CD4-positive, CD25-positive, alpha-beta regulatory T cell (primary cell): ENCODE measurements around the gene ANKRD24. TPM values are rescaled to one million over a fixed set of nuclear protein-coding genes. Genes with fewer than 3 reads are reported as not detected.
"Not testable (repeated sequence)": the region's sequence is repeated elsewhere in the genome, so short reads cannot be mapped to it uniquely, and the experiment has no call there.

Source experiments
- ATAC-seq, 2 donors: fragments of 150-1000 bp; cut with Tn5 transposase; one replicate each; pipeline ENCODE4 v1.10.0; 2021; ENCODE audit warnings: low read depth in 2 of 2, moderate number of reproducible peaks in 2 of 2, moderate library complexity in 1 of 2
- DNase-seq, 3 donors: peaks; one replicate each; pipeline versions ENCODE4 v3.0.0 to v3.0.0-alpha.2; 2012 to 2022; ENCODE audit warnings: mixed read lengths in 1 of 3
- H3K27ac ChIP-seq: one replicate; pipeline ENCODE4 v1.7.0; 2013; ENCODE audit warnings: mild to moderate bottlenecking, low read length; ENCODE audit not compliant: insufficient read depth, poor library complexity, severe bottlenecking
- H3K27me3 ChIP-seq: one replicate; pipeline ENCODE4 v1.7.0; 2013; ENCODE audit warnings: low read length; ENCODE audit not compliant: control insufficient read depth, insufficient read depth
- H3K36me3 ChIP-seq: one replicate; pipeline ENCODE4 v1.7.0; 2013; ENCODE audit warnings: mild to moderate bottlenecking, low read length, moderate library complexity; ENCODE audit not compliant: control insufficient read depth, insufficient read depth
- H3K4me1 ChIP-seq: 2 replicates; pipeline ENCODE4 v1.7.0; 2013; ENCODE audit warnings: mild to moderate bottlenecking, low read length; ENCODE audit not compliant: insufficient read depth, control insufficient read depth, poor library complexity, severe bottlenecking
- H3K4me3 ChIP-seq: one replicate; pipeline ENCODE4 v1.7.0; 2013; ENCODE audit warnings: low read depth, mild to moderate bottlenecking, low read length, moderate library complexity
- H3K9me3 ChIP-seq, 2 experiments: 1 replicate in 1 of 2; 2 replicates in 1 of 2; pipeline ENCODE4 v1.7.0; 2013; ENCODE audit warnings: low read length in 2 of 2, mild to moderate bottlenecking in 1 of 2, moderate library complexity in 1 of 2; ENCODE audit not compliant: control insufficient read depth in 2 of 2
- H3K27ac Mint-ChIP-seq, 3 donors: one replicate each; pipeline ENCODE4 v1.8.0; 2020 to 2022; ENCODE audit warnings: mild to moderate bottlenecking in 3 of 3, mixed read lengths in 3 of 3, moderate library complexity in 2 of 3
- H3K27me3 Mint-ChIP-seq: one replicate; pipeline ENCODE4 v1.8.0; 2022; ENCODE audit warnings: mild to moderate bottlenecking, mixed read lengths
- H3K36me3 Mint-ChIP-seq: one replicate; pipeline ENCODE4 v1.8.0; 2020; ENCODE audit warnings: mixed read lengths
- H3K4me1 Mint-ChIP-seq, 4 donors: one replicate each; pipeline ENCODE4 v1.8.0; 2020 to 2022; ENCODE audit warnings: mixed read lengths in 4 of 4, mild to moderate bottlenecking in 1 of 4
- H3K4me3 Mint-ChIP-seq, 4 donors: one replicate each; pipeline ENCODE4 v1.8.0; 2020 to 2022; ENCODE audit warnings: mild to moderate bottlenecking in 4 of 4, mixed read lengths in 4 of 4, moderate library complexity in 3 of 4
- H3K9me3 Mint-ChIP-seq, 7 donors: one replicate each; pipeline ENCODE4 v1.8.0; 2020 to 2022; ENCODE audit warnings: mixed read lengths in 7 of 7, mild to moderate bottlenecking in 3 of 7, moderate library complexity in 2 of 7
- polyA plus RNA-seq, 4 donors: library from polyadenylated mRNA; unstranded; fragments of 300-500 nt; fragmentation: Illumina TruSeq; gene quantifications; one replicate each; pipeline ENCODE4 v1.2.3, GENCODE V29; 2021
- total RNA-seq: library from RNA; stranded (reverse); gene quantifications from one replicate; pipeline ENCODE4 v1.2.3, GENCODE V29; 2022

ANKRD24 gene
- total and polyA plus RNA-seq, 5 donors from 2014 or later, result 0.12 to 1.5 (median 0.40) TPM; not detected in 1

DNA sequence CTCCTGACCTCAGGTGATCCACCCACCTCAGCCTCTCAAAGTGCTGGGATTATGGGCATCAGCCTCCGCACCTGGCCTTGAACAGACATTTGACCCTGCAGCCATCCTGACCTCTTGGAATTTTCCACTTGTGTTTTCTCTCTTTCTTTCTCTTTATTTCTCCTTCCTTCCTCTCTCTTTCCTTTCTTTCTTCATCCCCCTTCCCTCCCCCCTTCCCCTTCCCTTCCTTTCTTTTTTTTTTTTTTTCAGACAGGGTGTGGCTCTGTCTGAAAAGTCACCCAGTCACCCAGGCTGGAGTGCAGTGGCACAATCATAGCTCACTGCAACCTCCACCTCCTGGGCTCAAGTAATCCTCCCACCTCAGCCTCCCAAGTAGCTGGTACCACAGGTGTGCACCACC is 36.0 kb downstream of the ANKRD24 start:
- not testable (repeated sequence) for H3K27me3 ChIP-seq, H3K36me3 Mint-ChIP-seq, H3K36me3 ChIP-seq, H3K4me1 ChIP-seq, H3K27ac ChIP-seq, H3K27ac Mint-ChIP-seq, H3K9me3 Mint-ChIP-seq, DNase-seq, ATAC-seq, H3K4me3 ChIP-seq, H3K9me3 ChIP-seq, H3K27me3 Mint-ChIP-seq
- Mint-ChIP-seq H3K4me1 (peaks cover 0 to 12% (median 7%) of the 10 kb centered on the region in 4 donors), H3K4me3 (peak overlapping the region in 1 of 4 donors; percentile 61)

DNA sequence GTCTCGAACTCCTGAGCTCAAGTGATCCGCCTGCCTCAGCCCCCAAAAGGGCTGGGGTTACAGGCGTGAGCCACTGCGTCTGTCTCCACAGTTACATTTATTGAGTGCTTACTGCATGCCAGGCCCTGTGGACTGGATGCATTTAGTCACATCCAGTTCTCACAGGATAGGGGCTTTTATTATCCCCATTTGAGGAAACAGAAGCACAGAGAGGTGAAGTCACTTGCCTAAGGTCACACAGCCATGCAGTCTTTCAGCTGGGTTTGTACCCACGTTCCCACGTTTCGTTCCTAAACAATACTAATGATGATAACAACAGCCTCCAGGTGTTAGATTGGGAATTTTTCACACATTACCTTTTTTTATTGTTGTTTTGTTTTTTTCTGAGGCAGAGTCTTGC is 37.7 kb downstream of the ANKRD24 start:
- no peaks in the 10 kb centered on the region for H3K4me1 ChIP-seq
- no peak overlapping the region for H3K27ac ChIP-seq
- H3K9me3 ChIP-seq, result no peaks in the 10 kb centered on the region
- H3K36me3 Mint-ChIP-seq, result no peaks in the 10 kb centered on the region
- H3K9me3 Mint-ChIP-seq, result no peaks in the 10 kb centered on the region
- H3K4me3 ChIP-seq, result no peak overlapping the region
- H3K4me3 Mint-ChIP-seq, result no peak overlapping the region
- ATAC-seq (no peak), DNase-seq (no peak)
- H3K27me3 ChIP-seq, result no peaks in the 10 kb centered on the region
- no peaks in the 10 kb centered on the region for H3K4me1 Mint-ChIP-seq
- H3K36me3 ChIP-seq, result no peaks in the 10 kb centered on the region
- H3K27ac Mint-ChIP-seq, result no peak overlapping the region
- no peaks in the 10 kb centered on the region for H3K27me3 Mint-ChIP-seq

DNA sequence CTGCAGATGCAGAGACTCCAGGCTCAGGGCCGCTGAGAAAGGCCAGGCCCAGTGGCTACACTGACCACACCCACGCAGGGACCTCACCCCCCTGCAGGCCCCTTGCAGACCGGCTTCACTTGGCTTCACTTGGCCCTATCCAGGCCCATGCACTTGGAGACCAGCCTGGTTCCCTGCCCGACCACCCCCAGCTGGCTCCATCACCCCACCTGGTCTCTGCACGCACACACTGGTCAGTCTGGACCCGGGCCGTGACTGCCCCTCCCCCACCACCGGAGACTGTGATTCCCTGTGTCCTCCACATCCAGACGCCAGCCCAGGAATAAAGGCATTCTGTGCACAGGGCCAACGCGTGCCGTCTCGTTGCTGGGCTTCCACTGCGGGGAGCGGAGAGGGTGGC is 42.0 kb downstream of the ANKRD24 start:
- ATAC-seq, result no peak
- H3K27me3 Mint-ChIP-seq, result no peaks in the 10 kb centered on the region
- H3K27ac Mint-ChIP-seq, result no peak overlapping the region
- peaks cover 0 to under 1% (median 0%) of the 10 kb centered on the region in 4 donors for H3K4me1 Mint-ChIP-seq
- no peak overlapping the region for H3K4me3 Mint-ChIP-seq
- Histone ChIP-seq H3K27ac (no peak overlapping the region), H3K4me3 (no peak overlapping the region), H3K9me3 (no peaks in the 10 kb centered on the region), H3K27me3 (no peaks in the 10 kb centered on the region), H3K4me1 (peaks cover 6% of the 10 kb centered on the region), H3K36me3 (no peaks in the 10 kb centered on the region)
- DNase-seq, result no peak
- H3K9me3 Mint-ChIP-seq, result no peaks in the 10 kb centered on the region
- no peaks in the 10 kb centered on the region for H3K36me3 Mint-ChIP-seq

DNA sequence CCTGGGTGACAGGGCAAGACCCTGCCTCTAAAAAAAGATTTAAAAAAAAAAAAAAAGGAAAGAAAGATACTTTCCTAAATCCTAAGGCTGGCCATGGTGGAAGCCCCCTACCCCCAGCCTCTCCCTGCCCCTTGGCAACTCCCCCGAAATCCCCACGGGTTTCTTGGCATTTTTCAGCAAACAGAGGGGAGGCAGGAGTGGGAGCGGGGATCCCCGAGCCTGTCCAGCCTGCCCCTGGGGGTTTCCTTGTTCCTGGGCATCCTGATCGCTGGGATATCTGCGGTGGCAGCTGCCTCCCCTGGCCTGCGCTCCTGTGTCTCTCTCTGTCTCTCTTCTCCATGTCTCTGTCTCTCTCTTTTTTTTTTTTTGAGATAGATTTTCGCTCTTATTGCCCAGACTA is 43.4 kb downstream of the ANKRD24 start:
- no peak for ATAC-seq
- H3K9me3 Mint-ChIP-seq, result no peaks in the 10 kb centered on the region
- Histone ChIP-seq H3K4me1 (peaks cover 8% of the 10 kb centered on the region), H3K4me3 (no peak overlapping the region), H3K27ac (no peak overlapping the region), H3K9me3 (no peaks in the 10 kb centered on the region), H3K27me3 (no peaks in the 10 kb centered on the region), H3K36me3 (no peaks in the 10 kb centered on the region)
- H3K27ac Mint-ChIP-seq, result no peak overlapping the region
- H3K27me3 Mint-ChIP-seq, result no peaks in the 10 kb centered on the region
- no peak for DNase-seq
- H3K36me3 Mint-ChIP-seq, result no peaks in the 10 kb centered on the region
- H3K4me3 Mint-ChIP-seq, result no peak overlapping the region
- peaks cover 0 to 2% (median 0%) of the 10 kb centered on the region in 4 donors for H3K4me1 Mint-ChIP-seq

DNA sequence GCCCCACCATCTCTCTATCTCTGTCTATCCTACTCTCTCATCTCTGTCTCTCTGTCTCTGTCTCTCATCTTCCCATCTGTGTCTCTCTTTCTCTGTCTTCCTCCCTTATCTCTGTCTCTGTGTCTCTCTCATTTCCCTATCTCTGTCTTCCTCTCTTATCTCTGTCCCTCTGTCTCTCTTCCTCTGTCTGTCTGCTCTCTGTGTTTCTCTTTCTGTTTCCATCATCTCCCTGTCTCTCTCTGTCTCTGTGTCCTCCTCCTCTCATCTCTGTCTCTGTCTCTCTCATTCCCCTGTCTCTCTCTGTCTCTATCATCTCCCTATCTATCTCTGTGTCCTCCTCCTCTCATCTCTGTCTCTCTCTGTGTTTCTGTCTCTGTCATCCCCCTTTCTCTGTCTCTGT is 45.3 kb downstream of the ANKRD24 start:
- H3K9me3 ChIP-seq, result no peaks in the 10 kb centered on the region
- Mint-ChIP-seq H3K4me3 (no peak overlapping the region), H3K27ac (no peak overlapping the region), H3K27me3 (no peaks in the 10 kb centered on the region), H3K9me3 (no peaks in the 10 kb centered on the region), H3K36me3 (no peaks in the 10 kb centered on the region), H3K4me1 (peaks cover 0 to 2% (median 0%) of the 10 kb centered on the region in 4 donors)
- no peak for DNase-seq
- peaks cover 8% of the 10 kb centered on the region for H3K4me1 ChIP-seq
- no peak overlapping the region for H3K4me3 ChIP-seq
- no peaks in the 10 kb centered on the region for H3K27me3 ChIP-seq
- no peak for ATAC-seq
- no peak overlapping the region for H3K27ac ChIP-seq
- H3K36me3 ChIP-seq, result no peaks in the 10 kb centered on the region

DNA sequence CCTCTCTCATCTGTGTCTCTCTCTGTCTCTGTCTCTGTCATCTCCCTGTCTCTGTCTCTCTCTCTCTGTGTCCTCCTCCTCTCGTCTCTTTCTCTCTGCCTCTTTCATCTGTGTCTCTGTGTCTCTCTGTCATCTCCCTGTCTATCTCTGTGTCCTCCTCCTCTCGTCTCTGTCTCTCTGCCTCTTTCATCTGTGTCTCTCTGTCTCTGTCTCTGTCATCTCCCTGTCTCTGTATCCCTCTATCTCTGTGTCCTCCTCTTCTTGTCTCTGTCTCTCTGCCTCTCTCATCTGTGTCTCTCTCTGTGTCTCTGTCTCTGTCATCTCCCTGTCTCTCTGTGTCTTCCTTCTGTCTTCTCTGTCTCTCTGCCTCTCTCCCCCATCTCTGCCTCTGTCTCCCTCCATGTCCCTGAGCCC is 46.3 kb downstream of the ANKRD24 start:
- Mint-ChIP-seq H3K4me3 (no peak overlapping the region), H3K4me1 (peaks cover 0 to 4% (median 1%) of the 10 kb centered on the region in 4 donors), H3K9me3 (no peaks in the 10 kb centered on the region), H3K36me3 (no peaks in the 10 kb centered on the region), H3K27me3 (no peaks in the 10 kb centered on the region), H3K27ac (no peak overlapping the region)
- Histone ChIP-seq H3K4me3 (no peak overlapping the region), H3K36me3 (no peaks in the 10 kb centered on the region), H3K4me1 (peaks cover 8% of the 10 kb centered on the region), H3K27me3 (no peaks in the 10 kb centered on the region), H3K27ac (no peak overlapping the region), H3K9me3 (no peaks in the 10 kb centered on the region)
- ATAC-seq (no peak), DNase-seq (no peak)

DNA sequence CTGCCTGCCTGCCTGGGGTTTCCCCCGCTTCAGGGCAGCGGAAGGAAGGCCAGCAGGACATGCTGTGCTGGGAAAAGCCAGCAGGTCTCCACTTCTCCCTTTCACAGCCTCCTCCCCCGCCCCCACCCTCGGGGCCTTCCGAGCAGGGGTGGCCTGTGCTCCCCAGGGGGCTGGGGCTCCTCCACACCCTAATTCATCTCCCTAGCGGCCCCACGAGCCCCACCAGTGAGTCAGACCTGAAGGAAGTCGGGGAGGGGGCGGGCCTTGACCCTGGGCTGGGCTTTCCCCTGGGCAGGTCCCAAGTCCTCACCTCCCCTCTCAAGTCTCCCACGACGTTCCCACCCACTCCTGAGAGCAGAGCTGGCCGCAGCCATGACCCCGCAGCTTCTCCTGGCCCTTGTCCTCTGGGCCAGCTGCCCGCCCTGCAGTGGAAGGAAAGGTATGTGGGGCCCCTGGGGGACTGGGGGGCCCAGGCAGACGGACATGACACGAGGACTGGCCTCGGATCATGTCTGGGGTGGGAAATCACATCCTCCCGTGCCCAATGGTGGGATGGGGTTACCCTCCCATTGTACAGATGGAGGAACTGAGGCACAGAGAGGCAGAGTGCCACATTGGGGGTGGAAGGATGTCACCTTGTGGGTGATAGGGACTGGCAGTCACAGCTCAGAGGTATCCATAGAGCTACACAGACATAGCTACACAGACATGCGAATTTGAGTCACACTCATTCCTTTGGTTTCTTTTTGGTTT is 46.9 kb downstream of the ANKRD24 start, which contains the start of gene EBI3:
TSS of gene EBI3 (plus strand) at position 345 of the 753 bp plus-strand sequence. CDS start at position 373, 28 bp downstream.
- Mint-ChIP-seq H3K27ac (no peak within 1 kb of the TSS), H3K9me3 (no peaks in the 10 kb centered on the region), H3K27me3 (no peaks in the 10 kb centered on the region), H3K4me1 (peaks cover 0 to 4% (median 2%) of the 10 kb centered on the region in 4 donors), H3K36me3 (no peaks in the 10 kb centered on the region), H3K4me3 (no peak within 1 kb of the TSS)
- H3K36me3 ChIP-seq, result no peaks in the 10 kb centered on the region
- H3K4me1 ChIP-seq, result peaks cover 8% of the 10 kb centered on the region
- ATAC-seq (peak; percentile 42 to 48), DNase-seq (peak in 1 of 3 donors; percentile 15)
- H3K27me3 ChIP-seq, result no peaks in the 10 kb centered on the region
- no peak within 1 kb of the TSS for H3K4me3 ChIP-seq
- no peaks in the 10 kb centered on the region for H3K9me3 ChIP-seq
- H3K27ac ChIP-seq, result no peak within 1 kb of the TSS

DNA sequence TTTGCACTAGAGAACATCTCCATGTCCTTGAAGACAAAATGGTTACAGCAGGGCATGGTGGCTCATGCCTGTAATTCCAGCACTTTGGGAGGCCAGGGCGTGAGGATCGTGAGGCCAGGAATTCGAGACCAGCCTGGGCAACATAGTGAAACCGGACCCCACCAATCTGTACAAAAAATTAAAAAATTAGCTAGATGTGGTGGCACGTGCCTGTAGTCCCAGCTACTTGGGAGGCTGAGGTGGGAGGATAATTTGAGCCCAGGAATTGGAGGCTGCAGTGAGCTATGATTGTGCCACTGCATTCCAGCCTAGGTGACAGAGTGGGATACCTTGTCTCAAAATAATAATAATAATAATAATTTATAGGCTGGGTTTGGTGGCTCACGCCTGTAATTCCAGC is 47.7 kb downstream of the ANKRD24 start:
- not testable (repeated sequence) for H3K36me3 ChIP-seq, ATAC-seq, H3K9me3 Mint-ChIP-seq, H3K4me1 Mint-ChIP-seq, H3K27ac Mint-ChIP-seq, H3K4me1 ChIP-seq, H3K36me3 Mint-ChIP-seq, H3K4me3 Mint-ChIP-seq, H3K27ac ChIP-seq, H3K27me3 Mint-ChIP-seq, H3K27me3 ChIP-seq, H3K4me3 ChIP-seq, H3K9me3 ChIP-seq, DNase-seq
